ENCODE measurements around the gene ABCA2. TPM values are rescaled to one million over a fixed set of nuclear protein-coding genes. Genes with fewer than 3 reads are reported as not detected.

ABCA2 gene
- total and polyA plus RNA-seq, 9 of the 15 experiments (the other 6 are each of a cell fraction or from before 2014, with no cell fraction given): 0.69 to 16.3 (median 6.1) TPM; not detected in 2

- no peak for TF ChIP-seq U2AF2 (optimal IDR thresholded peaks at IDR 0.05; ENCODE audit: low read depth, low read length)
- TF ChIP-seq, protein P1, sequence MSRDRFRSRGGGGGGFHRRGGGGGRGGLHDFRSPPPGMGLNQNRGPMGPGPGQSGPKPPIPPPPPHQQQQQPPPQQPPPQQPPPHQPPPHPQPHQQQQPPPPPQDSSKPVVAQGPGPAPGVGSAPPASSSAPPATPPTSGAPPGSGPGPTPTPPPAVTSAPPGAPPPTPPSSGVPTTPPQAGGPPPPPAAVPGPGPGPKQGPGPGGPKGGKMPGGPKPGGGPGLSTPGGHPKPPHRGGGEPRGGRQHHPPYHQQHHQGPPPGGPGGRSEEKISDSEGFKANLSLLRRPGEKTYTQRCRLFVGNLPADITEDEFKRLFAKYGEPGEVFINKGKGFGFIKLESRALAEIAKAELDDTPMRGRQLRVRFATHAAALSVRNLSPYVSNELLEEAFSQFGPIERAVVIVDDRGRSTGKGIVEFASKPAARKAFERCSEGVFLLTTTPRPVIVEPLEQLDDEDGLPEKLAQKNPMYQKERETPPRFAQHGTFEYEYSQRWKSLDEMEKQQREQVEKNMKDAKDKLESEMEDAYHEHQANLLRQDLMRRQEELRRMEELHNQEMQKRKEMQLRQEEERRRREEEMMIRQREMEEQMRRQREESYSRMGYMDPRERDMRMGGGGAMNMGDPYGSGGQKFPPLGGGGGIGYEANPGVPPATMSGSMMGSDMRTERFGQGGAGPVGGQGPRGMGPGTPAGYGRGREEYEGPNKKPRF (IDR thresholded peaks at IDR 0.05; ENCODE audit: low read depth, low read length): no peak
- no peak for TF ChIP-seq ZNF354B (CRISPR knock-in tag; IDR thresholded peaks at IDR 0.05)
- no peak for TF ChIP-seq CBX2 (IDR thresholded peaks at IDR 0.05; ENCODE audit: insufficient read depth, low read length, poor library complexity, severe bottlenecking)
- TF ChIP-seq TAL1 (IDR thresholded peaks at IDR 0.05): no peak
- no peak for TF ChIP-seq NR4A1 (CRISPR knock-in tag; IDR thresholded peaks at IDR 0.05)
- TF ChIP-seq NR4A1 (tag; IDR thresholded peaks at IDR 0.05): no peak
- no peak for TF ChIP-seq ZNF121 (CRISPR knock-in tag; conservative IDR thresholded peaks at IDR 0.05)
- TF ChIP-seq ZSCAN32 (CRISPR knock-in tag; IDR thresholded peaks at IDR 0.05): no peak
- peak; percentile 42; the same call in 1 of the 2 replicates for TF ChIP-seq ETV5 (CRISPR knock-in tag; IDR thresholded peaks at IDR 0.05; ENCODE audit: low read depth)
- TF ChIP-seq EGR1 (conservative IDR thresholded peaks at IDR 0.05): no peak
- TF ChIP-seq MIER1 (IDR thresholded peaks at IDR 0.05; ENCODE audit: low read depth): no peak
- TF ChIP-seq, protein P2, sequence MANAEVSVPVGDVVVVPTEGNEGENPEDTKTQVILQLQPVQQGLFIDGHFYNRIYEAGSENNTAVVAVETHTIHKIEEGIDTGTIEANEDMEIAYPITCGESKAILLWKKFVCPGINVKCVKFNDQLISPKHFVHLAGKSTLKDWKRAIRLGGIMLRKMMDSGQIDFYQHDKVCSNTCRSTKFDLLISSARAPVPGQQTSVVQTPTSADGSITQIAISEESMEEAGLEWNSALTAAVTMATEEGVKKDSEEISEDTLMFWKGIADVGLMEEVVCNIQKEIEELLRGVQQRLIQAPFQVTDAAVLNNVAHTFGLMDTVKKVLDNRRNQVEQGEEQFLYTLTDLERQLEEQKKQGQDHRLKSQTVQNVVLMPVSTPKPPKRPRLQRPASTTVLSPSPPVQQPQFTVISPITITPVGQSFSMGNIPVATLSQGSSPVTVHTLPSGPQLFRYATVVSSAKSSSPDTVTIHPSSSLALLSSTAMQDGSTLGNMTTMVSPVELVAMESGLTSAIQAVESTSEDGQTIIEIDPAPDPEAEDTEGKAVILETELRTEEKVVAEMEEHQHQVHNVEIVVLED (CRISPR knock-in tag; IDR thresholded peaks at IDR 0.05): 0 out of 2 replicates have a peak, but pooled peaks have one; percentile 26
- no peak for TF ChIP-seq MXD1 (CRISPR knock-in tag; IDR thresholded peaks at IDR 0.05; ENCODE audit: borderline replicate concordance, poor library complexity, severe bottlenecking)
- peak; percentile 97 for TF ChIP-seq SAFB (IDR thresholded peaks at IDR 0.05; ENCODE audit: borderline replicate concordance, low read depth, low read length)
- no peak for TF ChIP-seq ZNF699 (CRISPR knock-in tag; IDR thresholded peaks at IDR 0.05; ENCODE audit: insufficient replicate concordance)
- no peak for TF ChIP-seq IRF9 (tag; IDR thresholded peaks at IDR 0.05)
- TF ChIP-seq RFX5 (IDR thresholded peaks at IDR 0.05; ENCODE audit: low read depth, low read length): no peak
- no peak for TF ChIP-seq RBM15 (IDR thresholded peaks at IDR 0.05; ENCODE audit: insufficient read depth, low read length)
- no peak for TF ChIP-seq SAFB2 (IDR thresholded peaks at IDR 0.05; ENCODE audit: borderline replicate concordance, low read depth, low read length, severe bottlenecking)
Observed at GRCh38 chr9:137070201-137070905, 42.3 kb upstream of the ABCA2 start, which contains the start of gene SAPCD2 (continued).
